H9 (cell line): Measurements from ENCODE around the gene CILP2. TPM values are rescaled to one million over a fixed set of nuclear protein-coding genes. Genes with fewer than 3 reads are reported as not detected.

ENCODE experiments used
- DNase-seq: peaks from one replicate; pipeline ENCODE4 v3.0.0-alpha.2; 2017
- H2AFZ ChIP-seq: one replicate; pipeline ENCODE4 v1.6.1; 2013; ENCODE audit warnings: mild to moderate bottlenecking, low read length, control low read depth, moderate library complexity
- H2AK5ac ChIP-seq: 2 replicates; pipeline ENCODE4 v1.6.1; 2013; ENCODE audit warnings: low read length, control low read depth, mixed read lengths; ENCODE audit not compliant: insufficient read length
- H2BK120ac ChIP-seq: one replicate; pipeline ENCODE4 v1.6.1; 2013; ENCODE audit warnings: low read depth, mild to moderate bottlenecking, low read length, control low read depth, inconsistent platforms; ENCODE audit not compliant: poor library complexity, severe bottlenecking
- H2BK12ac ChIP-seq: 2 replicates; pipeline ENCODE4 v1.6.1; 2013; ENCODE audit warnings: low read length, control low read depth, mixed read lengths, low read depth; ENCODE audit not compliant: insufficient read length
- H2BK15ac ChIP-seq: 2 replicates; pipeline ENCODE4 v1.6.1; 2013; ENCODE audit warnings: low read depth, low read length, control low read depth
- H2BK20ac ChIP-seq: one replicate; pipeline ENCODE4 v1.6.1; 2013; ENCODE audit warnings: low read depth, mild to moderate bottlenecking, low read length, control low read depth, inconsistent platforms; ENCODE audit not compliant: poor library complexity, severe bottlenecking
- H2BK5ac ChIP-seq: 2 replicates; pipeline ENCODE4 v1.6.1; 2013; ENCODE audit warnings: low read length, control low read depth, mixed read lengths; ENCODE audit not compliant: insufficient read length
- H3K14ac ChIP-seq: 2 replicates; pipeline ENCODE4 v1.6.1; 2013; ENCODE audit warnings: low read length, control low read depth; ENCODE audit not compliant: insufficient read depth
- H3K18ac ChIP-seq: 2 replicates; pipeline ENCODE4 v1.6.1; 2013; ENCODE audit warnings: low read depth, mild to moderate bottlenecking, mixed read lengths, low read length, control low read depth; ENCODE audit not compliant: insufficient read length
- H3K23ac ChIP-seq: 2 replicates; pipeline ENCODE4 v1.6.1; 2013; ENCODE audit warnings: low read length, control low read depth, mixed read lengths, low read depth; ENCODE audit not compliant: insufficient read length
- H3K23me2 ChIP-seq: 2 replicates; pipeline ENCODE4 v1.6.1; 2013; ENCODE audit warnings: low read depth, mild to moderate bottlenecking, mixed read lengths, low read length, control low read depth; ENCODE audit not compliant: insufficient read length, poor library complexity, severe bottlenecking
- H3K27ac ChIP-seq: 2 replicates; pipeline ENCODE4 v1.5.1; 2013; ENCODE audit warnings: low read length, control low read depth, mixed read lengths, low read depth; ENCODE audit not compliant: insufficient read length
- H3K27me3 ChIP-seq: 2 replicates; pipeline ENCODE4 v1.6.1; 2013; ENCODE audit warnings: low read length, control low read depth, inconsistent platforms; ENCODE audit not compliant: insufficient read depth
- H3K4ac ChIP-seq: 2 replicates; pipeline ENCODE4 v1.6.1; 2013; ENCODE audit warnings: low read depth, mild to moderate bottlenecking, control low read depth, inconsistent platforms, low read length, moderate library complexity
- H3K4me1 ChIP-seq: 2 replicates; pipeline ENCODE4 v1.6.1; 2013; ENCODE audit warnings: low read length, control low read depth, inconsistent platforms; ENCODE audit not compliant: insufficient read depth
- H3K4me2 ChIP-seq: 2 replicates; pipeline ENCODE4 v1.6.1; 2013; ENCODE audit warnings: low read length, control low read depth, mixed read lengths; ENCODE audit not compliant: insufficient read length, insufficient read depth
- H3K56ac ChIP-seq: 2 replicates; pipeline ENCODE4 v1.6.1; 2013; ENCODE audit warnings: low read depth, mild to moderate bottlenecking, mixed read lengths, low read length, control low read depth; ENCODE audit not compliant: insufficient read length
- H3K79me1 ChIP-seq: 2 replicates; pipeline ENCODE4 v1.6.1; 2013; ENCODE audit warnings: low read depth, mild to moderate bottlenecking, moderate library complexity, low read length, control low read depth, inconsistent platforms; ENCODE audit not compliant: insufficient read depth, poor library complexity, severe bottlenecking
- H3K79me2 ChIP-seq: 2 replicates; pipeline ENCODE4 v1.6.1; 2013; ENCODE audit warnings: low read length, control low read depth, inconsistent platforms; ENCODE audit not compliant: insufficient read depth
- H3K9ac ChIP-seq: 2 replicates; pipeline ENCODE4 v1.6.1; 2013; ENCODE audit warnings: low read length, control low read depth, mixed read lengths; ENCODE audit not compliant: insufficient read length; ENCODE audit errors: extremely low read depth
- H3K9me3 ChIP-seq: one replicate; pipeline ENCODE4 v1.6.1; 2013; ENCODE audit warnings: low read depth, low read length, inconsistent platforms; ENCODE audit not compliant: control insufficient read depth
- H3T11ph ChIP-seq: one replicate; pipeline ENCODE4 v1.6.1; 2013; ENCODE audit warnings: mild to moderate bottlenecking, low read length, control low read depth, inconsistent platforms
- H4K20me1 ChIP-seq: one replicate; pipeline ENCODE4 v1.6.1; 2013; ENCODE audit not compliant: control insufficient read depth, insufficient read length, insufficient read depth
- H4K5ac ChIP-seq: 2 replicates; pipeline ENCODE4 v1.6.1; 2013; ENCODE audit warnings: low read depth, mild to moderate bottlenecking, mixed read lengths, low read length, control low read depth; ENCODE audit not compliant: insufficient read length
- H4K8ac ChIP-seq: replicated peaks from 2 replicates; pipeline ENCODE4 v1.6.1; 2013; ENCODE audit warnings: low read length, control low read depth, mixed read lengths, low read depth; ENCODE audit not compliant: insufficient read length
- H4K91ac ChIP-seq: 2 replicates; pipeline ENCODE4 v1.6.1; 2013; ENCODE audit warnings: low read depth, mild to moderate bottlenecking, moderate library complexity, mixed read lengths, low read length, control low read depth; ENCODE audit not compliant: insufficient read length
- H3K27ac Mint-ChIP-seq, 3 experiments: 2 replicates in 2 of 3; 3 replicates in 1 of 3; pipeline ENCODE4 v1.8.0; 2020 to 2021; ENCODE audit warnings: mixed read lengths in 3 of 3, mild to moderate bottlenecking in 1 of 3, moderate library complexity in 1 of 3
- H3K27me3 Mint-ChIP-seq: 2 replicates; pipeline ENCODE4 v1.8.0; 2021; ENCODE audit warnings: low read depth, mild to moderate bottlenecking, moderate library complexity, mixed read lengths
- H3K36me3 Mint-ChIP-seq, 3 experiments: 2 replicates in 2 of 3; 3 replicates in 1 of 3; pipeline ENCODE4 v1.8.0; 2020 to 2021; ENCODE audit warnings: low read depth in 3 of 3, mixed read lengths in 3 of 3; ENCODE audit not compliant: insufficient read depth in 1 of 3
- H3K4me1 Mint-ChIP-seq, 2 experiments: 2 replicates each; pipeline ENCODE4 v1.8.0; 2020; ENCODE audit warnings: mixed read lengths in 2 of 2
- H3K4me3 Mint-ChIP-seq, 2 experiments: 2 replicates in 1 of 2; 3 replicates in 1 of 2; pipeline ENCODE4 v1.8.0; 2020 to 2021; ENCODE audit warnings: mild to moderate bottlenecking in 2 of 2, mixed read lengths in 2 of 2, moderate library complexity in 1 of 2
- H3K9me3 Mint-ChIP-seq, 2 experiments: 2 replicates in 1 of 2; 3 replicates in 1 of 2; pipeline ENCODE4 v1.8.0; 2020; ENCODE audit warnings: mild to moderate bottlenecking in 2 of 2, mixed read lengths in 2 of 2, moderate library complexity in 1 of 2
- CTCF ChIP-seq: fragments of 200-600 bp; sonication (generic); conservative IDR thresholded peaks from 3 replicates; pipeline ENCODE4 v1.8.0; 2021; ENCODE audit warnings: antibody characterized with exemption, mild to moderate bottlenecking
- WGBS: extraction: QIAGEN DNeasy Blood & Tissue Kit; methylation state at CpG from one replicate; pipeline ENCODE4 v1.1.7; 2013; ENCODE audit warnings: missing lambda C conversion rate, low lambda C conversion rate, mixed read lengths; ENCODE audit not compliant: insufficient read length; ENCODE audit errors: extremely low coverage; 5-methylcytosine and 5-hydroxymethylcytosine counted together
- total RNA-seq: library from RNA; stranded (reverse); gene quantifications from 2 replicates; pipeline ENCODE4 v1.2.1, GENCODE V29; 2021

CILP2 gene
- total RNA-seq, 1 experiment from 2014 or later: 6.4 TPM

DNA sequence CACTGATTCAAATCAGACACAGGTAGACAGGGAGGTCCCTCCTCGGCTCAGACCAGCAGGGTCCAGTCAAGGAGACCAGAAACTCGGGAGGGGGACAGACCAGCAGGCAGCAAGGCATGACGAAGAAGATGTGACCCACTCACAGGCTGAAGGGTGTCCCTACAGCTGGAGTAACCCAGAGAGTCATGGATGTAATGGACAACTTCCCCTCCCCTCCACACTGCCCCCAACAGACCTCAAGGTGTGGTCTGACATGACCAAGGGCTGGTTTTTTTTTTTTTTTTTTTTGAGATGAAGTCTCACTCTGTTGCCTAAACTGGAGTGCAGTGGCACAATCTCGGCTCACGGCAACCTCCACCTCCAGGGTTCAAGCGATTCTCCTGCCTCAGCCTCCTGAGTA is 46.3 kb downstream of the CILP2 start:
- Histone ChIP-seq H3K79me1 (no peaks in the 10 kb centered on the region), H2AFZ (no peak overlapping the region), H3K14ac (no peak overlapping the region), H3K23me2 (no peaks in the 10 kb centered on the region), H2BK120ac (no peak overlapping the region), H4K91ac (no peak overlapping the region), H2BK12ac (no peak overlapping the region), H2AK5ac (no peak overlapping the region), H3K4me1 (no peaks in the 10 kb centered on the region), H4K5ac (no peak overlapping the region), H3K56ac (no peak overlapping the region), H3K79me2 (no peaks in the 10 kb centered on the region), H3K9me3 (no peaks in the 10 kb centered on the region), H3K27me3 (no peaks in the 10 kb centered on the region), H3K18ac (no peak overlapping the region), H3K27ac (no peak overlapping the region), H3T11ph (no peak overlapping the region), H2BK15ac (no peak overlapping the region), H4K20me1 (no peaks in the 10 kb centered on the region), H2BK5ac (no peak overlapping the region), H3K23ac (no peak overlapping the region), H4K8ac (no peak overlapping the region), H3K4me2 (no peak overlapping the region), H3K9ac (no peak overlapping the region), H2BK20ac (no peak overlapping the region), H3K4ac (no peak overlapping the region)
- Mint-ChIP-seq H3K9me3 (no peaks in the 10 kb centered on the region), H3K4me1 (peaks cover 0 to 5% of the 10 kb centered on the region in 2 experiments; a peak in 1 of 4 replicates), H3K4me3 (no peak overlapping the region), H3K27ac (no peak overlapping the region), H3K27me3 (peaks cover 5% of the 10 kb centered on the region), H3K36me3 (no peaks in the 10 kb centered on the region)
- WGBS: no CpG with 5 or more reads among the region's 6 CpGs
- no peak for TF ChIP-seq CTCF
- no peak for DNase-seq
